Hepatocyte (in vitro differentiated cells): ENCODE results near the gene FOXO1. TPM values are rescaled to one million over a fixed set of nuclear protein-coding genes. Genes with fewer than 3 reads are reported as not detected.

Experiments
- DNase-seq: peaks from one replicate; pipeline ENCODE4 v3.0.0-alpha.2; 2016; ENCODE audit warnings: low spot score
- H2AFZ ChIP-seq: fragments of 200-600 bp; sonication (generic); 2 replicates; pipeline ENCODE4 v1.6.0; 2016; ENCODE audit warnings: antibody characterized with exemption, mild to moderate bottlenecking
- H3K27ac ChIP-seq: fragments of 200-600 bp; sonication (generic); 2 replicates; pipeline ENCODE4 v1.5.1; 2016; ENCODE audit warnings: mild to moderate bottlenecking
- H3K27me3 ChIP-seq: fragments of 200-600 bp; sonication (generic); 2 replicates; pipeline ENCODE4 v1.6.1; 2016
- H3K36me3 ChIP-seq: fragments of 200-600 bp; sonication (generic); replicated peaks from 2 replicates; pipeline ENCODE4 v1.5.1; 2016; ENCODE audit warnings: low read depth; ENCODE audit not compliant: insufficient read depth
- H3K4me1 ChIP-seq: fragments of 200-600 bp; sonication (generic); 2 replicates; pipeline ENCODE4 v1.5.1; 2016; ENCODE audit warnings: mild to moderate bottlenecking, moderate library complexity; ENCODE audit not compliant: insufficient read depth
- H3K4me2 ChIP-seq: fragments of 200-600 bp; sonication (generic); 2 replicates; pipeline ENCODE4 v1.6.0; 2016
- H3K4me3 ChIP-seq: fragments of 200-600 bp; sonication (generic); 2 replicates; pipeline ENCODE4 v1.5.1; 2016; ENCODE audit warnings: mild to moderate bottlenecking
- H3K79me2 ChIP-seq: fragments of 200-600 bp; sonication (generic); 2 replicates; pipeline ENCODE4 v1.6.0; 2017; ENCODE audit warnings: mild to moderate bottlenecking
- H3K9me2 ChIP-seq: fragments of 200-600 bp; sonication (generic); replicated peaks from 2 replicates; pipeline ENCODE4 v1.6.0; 2017; ENCODE audit warnings: mild to moderate bottlenecking; ENCODE audit not compliant: insufficient read depth
- H3K9me3 ChIP-seq: fragments of 200-600 bp; sonication (generic); 2 replicates; pipeline ENCODE4 v1.5.1; 2016; ENCODE audit warnings: low read depth, mild to moderate bottlenecking
- H4K20me1 ChIP-seq: fragments of 200-600 bp; sonication (generic); 2 replicates; pipeline ENCODE4 v1.6.0; 2016; ENCODE audit warnings: mild to moderate bottlenecking; ENCODE audit not compliant: insufficient read depth, poor library complexity, severe bottlenecking
- EZH2 ChIP-seq: fragments of 200-600 bp; sonication (generic); IDR thresholded peaks from 2 replicates; pipeline ENCODE4 v1.6.1; 2016; ENCODE audit warnings: antibody characterized with exemption, mild to moderate bottlenecking, borderline replicate concordance
- EZH2phosphoT487 ChIP-seq: fragments of 200-600 bp; sonication (generic); IDR thresholded peaks from one replicate; pipeline ENCODE4 v1.6.1; 2018; ENCODE audit warnings: antibody characterized with exemption, mild to moderate bottlenecking, low read depth, moderate library complexity; ENCODE audit not compliant: unreplicated experiment, severe bottlenecking
- WGBS: methylation state at CpG from one replicate; pipeline ENCODE4 v1.1.6; 2016; ENCODE audit warnings: low lambda C conversion rate; ENCODE audit errors: missing lambda C conversion rate; 5-methylcytosine and 5-hydroxymethylcytosine counted together
- polyA plus RNA-seq: library from polyadenylated mRNA; unstranded; fragments of >200 nt; fragmentation: Nextera tagmentation; extraction: Ambion mirVana; gene quantifications from 2 replicates; pipeline ENCODE4 v1.2.1, GENCODE V29; 2016
- total RNA-seq: library from RNA; depleted of rRNA; stranded (reverse); fragments of >200 nt; gene quantifications from 2 replicates; pipeline ENCODE4 v1.2.3, GENCODE V29; 2014
- TF ChIP-seq, protein P1 (sequence below): fragments of 200-600 bp; sonication (generic); IDR thresholded peaks from 2 replicates; pipeline ENCODE4 v1.5.1; 2016; ENCODE audit warnings: antibody characterized with exemption, mild to moderate bottlenecking; ENCODE audit not compliant: poor library complexity

The FOXO1 gene
- total and polyA plus RNA-seq, 2 experiments from 2014 or later: 30.3 to 35.2 TPM

- Histone ChIP-seq H3K4me3 (no peak overlapping the region), H4K20me1 (peaks cover 37% of the 10 kb centered on the region), H3K27me3 (no peaks in the 10 kb centered on the region), H3K4me1 (no peaks in the 10 kb centered on the region), H2AFZ (no peak overlapping the region), H3K4me2 (no peak overlapping the region), H3K27ac (no peak overlapping the region), H3K9me3 (no peaks in the 10 kb centered on the region), H3K36me3 (no peaks in the 10 kb centered on the region), H3K9me2 (no peaks in the 10 kb centered on the region), H3K79me2 (peaks cover 83% of the 10 kb centered on the region)
- no peak for DNase-seq
- TF ChIP-seq EZH2: no peak
- TF ChIP-seq EZH2phosphoT487: no peak
- TF ChIP-seq, protein P1, sequence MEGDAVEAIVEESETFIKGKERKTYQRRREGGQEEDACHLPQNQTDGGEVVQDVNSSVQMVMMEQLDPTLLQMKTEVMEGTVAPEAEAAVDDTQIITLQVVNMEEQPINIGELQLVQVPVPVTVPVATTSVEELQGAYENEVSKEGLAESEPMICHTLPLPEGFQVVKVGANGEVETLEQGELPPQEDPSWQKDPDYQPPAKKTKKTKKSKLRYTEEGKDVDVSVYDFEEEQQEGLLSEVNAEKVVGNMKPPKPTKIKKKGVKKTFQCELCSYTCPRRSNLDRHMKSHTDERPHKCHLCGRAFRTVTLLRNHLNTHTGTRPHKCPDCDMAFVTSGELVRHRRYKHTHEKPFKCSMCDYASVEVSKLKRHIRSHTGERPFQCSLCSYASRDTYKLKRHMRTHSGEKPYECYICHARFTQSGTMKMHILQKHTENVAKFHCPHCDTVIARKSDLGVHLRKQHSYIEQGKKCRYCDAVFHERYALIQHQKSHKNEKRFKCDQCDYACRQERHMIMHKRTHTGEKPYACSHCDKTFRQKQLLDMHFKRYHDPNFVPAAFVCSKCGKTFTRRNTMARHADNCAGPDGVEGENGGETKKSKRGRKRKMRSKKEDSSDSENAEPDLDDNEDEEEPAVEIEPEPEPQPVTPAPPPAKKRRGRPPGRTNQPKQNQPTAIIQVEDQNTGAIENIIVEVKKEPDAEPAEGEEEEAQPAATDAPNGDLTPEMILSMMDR: no peak
- WGBS: 93% methylated on average over 9 of the region's 9 CpGs
Measured at GRCh38 chr13:40609972-40610726, 56.3 kb downstream of the FOXO1 start.

- 100% methylated on average over 1 of the region's 1 CpG for WGBS
- TF ChIP-seq EZH2 (no peak), EZH2phosphoT487 (no peak)
- TF ChIP-seq, protein P1: no peak
- Histone ChIP-seq H3K4me2 (no peak overlapping the region), H3K9me3 (no peaks in the 10 kb centered on the region), H3K27ac (no peak overlapping the region), H3K79me2 (peaks cover 92% of the 10 kb centered on the region), H3K36me3 (no peaks in the 10 kb centered on the region), H3K27me3 (no peaks in the 10 kb centered on the region), H3K4me3 (no peak overlapping the region), H2AFZ (no peak overlapping the region), H3K4me1 (no peaks in the 10 kb centered on the region), H4K20me1 (peaks cover 38% of the 10 kb centered on the region), H3K9me2 (no peaks in the 10 kb centered on the region)
- DNase-seq: no peak
Measured at GRCh38 chr13:40608308-40608707, 58.1 kb downstream of the FOXO1 start.

DNA sequence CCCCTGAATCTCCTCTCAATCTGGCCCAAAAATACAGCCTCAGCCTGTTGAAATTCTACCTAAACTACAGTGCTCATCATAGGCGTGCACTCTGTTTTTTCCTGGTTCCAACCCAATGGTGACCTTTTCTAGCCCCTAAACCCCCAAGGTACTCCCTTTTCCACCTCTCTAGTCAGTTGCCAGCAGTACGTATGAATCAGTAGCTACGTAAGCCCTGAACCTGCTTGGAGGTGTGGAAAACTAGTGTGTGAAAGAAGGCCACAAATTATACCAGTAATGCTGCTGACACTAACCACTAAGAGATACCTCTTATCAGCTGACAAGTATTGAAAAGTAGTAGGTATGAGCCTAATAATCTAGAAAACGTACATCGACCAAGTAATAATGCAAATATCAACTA is 60.9 kb downstream of the FOXO1 start:
- no peaks in the 10 kb centered on the region for H3K9me2 ChIP-seq
- H3K9me3 ChIP-seq: no peaks in the 10 kb centered on the region
- H3K27ac ChIP-seq: no peak overlapping the region
- WGBS: 91% methylated on average over 5 of the region's 5 CpGs
- H3K4me1 ChIP-seq: no peaks in the 10 kb centered on the region
- H3K79me2 ChIP-seq: peaks cover 91% of the 10 kb centered on the region
- peaks cover 49% of the 10 kb centered on the region for H4K20me1 ChIP-seq
- no peak overlapping the region for H3K4me2 ChIP-seq
- H3K4me3 ChIP-seq: no peak overlapping the region
- DNase-seq: no peak
- TF ChIP-seq, protein P1: no peak
- TF ChIP-seq EZH2 (no peak), EZH2phosphoT487 (no peak)
- no peaks in the 10 kb centered on the region for H3K36me3 ChIP-seq
- no peaks in the 10 kb centered on the region for H3K27me3 ChIP-seq
- no peak overlapping the region for H2AFZ ChIP-seq
